ENCODE measurements around the gene SLC9A9.

- no peak for TF ChIP-seq CTCF (IDR thresholded peaks at IDR 0.05)
- TF ChIP-seq POLR2AphosphoS5 (IDR thresholded peaks at IDR 0.05) = no peak
- TF ChIP-seq POLR2A (IDR thresholded peaks at IDR 0.05) = no peak
These were observed 569.5 kb downstream of the SLC9A9 start for GRCh38 chr3:143278721-143279120.

Data from breast epithelium (tissue), 3 donors.